Epidermal melanocyte (primary cell): Measurements from ENCODE around the gene WBP1L.
"Not testable (repeated sequence)": the region's sequence is repeated elsewhere in the genome, so short reads cannot be mapped to it uniquely, and the experiment has no call there.

Experiments used
- DNase-seq: peaks from one replicate; pipeline ENCODE4 v3.0.0; 2011; ENCODE audit warnings: low spot score; ENCODE audit not compliant: insufficient read length

The WBP1L gene

GRCh38 chr10:102743588-102744373 is at the start of gene WBP1L:
Gene WBP1L (plus strand): TSS chr10:102743948. CDS start chr10:102744054, 106 bp downstream.
- peak; percentile 98 for DNase-seq

GRCh38 chr10:102695401-102695800 is 48.3 kb upstream of the WBP1L start:
- DNase-seq: not testable (repeated sequence)

GRCh38 chr10:102696736-102697135 is 47.0 kb upstream of the WBP1L start:
- DNase-seq: no peak

GRCh38 chr10:102698894-102699293 is 44.9 kb upstream of the WBP1L start:
- DNase-seq: no peak

GRCh38 chr10:102701272-102701671 is 42.5 kb upstream of the WBP1L start:
- no peak for DNase-seq

- DNase-seq: no peak
These were observed 42.0 kb upstream of the WBP1L start for GRCh38 chr10:102701796-102702195.

DNA sequence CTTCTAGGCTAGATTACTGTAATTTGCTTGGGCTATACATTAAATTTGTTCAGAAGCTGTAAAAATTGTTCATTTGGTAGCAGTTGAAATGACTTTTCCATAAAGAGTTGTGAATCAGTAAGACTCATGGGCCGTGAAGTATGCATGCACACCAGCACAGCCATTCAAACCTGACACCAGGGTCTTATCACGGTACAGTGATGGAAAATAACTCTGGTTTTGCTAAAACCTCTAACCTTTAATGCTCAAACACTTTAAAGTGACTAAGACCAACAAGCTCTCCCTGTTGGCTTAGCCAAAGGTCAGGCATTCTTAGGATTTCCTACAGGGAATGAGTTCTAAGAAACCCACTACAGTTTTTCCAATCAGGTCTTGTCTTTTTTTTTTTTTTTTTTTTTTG is 41.0 kb upstream of the WBP1L start:
- DNase-seq: no peak

DNA sequence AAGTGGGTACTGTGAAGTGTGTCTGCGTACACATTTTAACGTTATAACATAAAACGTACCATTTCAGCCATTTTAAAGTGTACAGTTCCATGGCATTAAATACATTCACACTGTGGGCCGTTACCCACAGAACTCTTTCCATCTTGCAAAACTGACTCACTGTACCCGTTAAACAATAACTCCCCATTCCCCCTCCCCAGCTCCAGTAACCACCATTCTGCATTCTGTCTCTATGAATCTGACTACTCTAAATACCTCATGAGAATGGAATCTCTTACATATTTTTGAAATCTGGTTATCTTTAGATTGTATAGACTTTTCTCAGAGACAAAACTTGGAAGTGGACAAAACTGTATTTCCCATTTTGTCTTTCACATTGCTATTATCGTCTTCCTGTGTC is 38.8 kb upstream of the WBP1L start:
- no peak for DNase-seq

DNA sequence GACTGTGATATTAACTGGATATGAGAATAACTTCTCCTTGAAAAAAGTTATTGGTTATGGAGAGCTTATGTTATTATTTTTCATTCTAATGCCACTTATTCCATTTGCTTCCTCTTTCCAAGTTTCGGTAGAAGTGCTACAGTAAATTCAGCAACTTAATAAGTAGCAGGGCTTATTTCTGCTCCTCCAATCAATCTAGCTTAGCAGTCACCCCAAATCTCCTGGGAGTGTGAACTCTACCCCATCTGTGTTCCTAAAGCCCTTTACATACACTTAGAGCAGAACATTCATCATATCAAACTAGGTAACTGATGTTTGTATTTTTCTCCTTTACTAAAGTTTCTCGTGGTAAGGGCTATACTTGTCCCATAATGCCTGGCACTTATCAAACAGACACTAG is 38.2 kb upstream of the WBP1L start:
- DNase-seq: no peak

DNA sequence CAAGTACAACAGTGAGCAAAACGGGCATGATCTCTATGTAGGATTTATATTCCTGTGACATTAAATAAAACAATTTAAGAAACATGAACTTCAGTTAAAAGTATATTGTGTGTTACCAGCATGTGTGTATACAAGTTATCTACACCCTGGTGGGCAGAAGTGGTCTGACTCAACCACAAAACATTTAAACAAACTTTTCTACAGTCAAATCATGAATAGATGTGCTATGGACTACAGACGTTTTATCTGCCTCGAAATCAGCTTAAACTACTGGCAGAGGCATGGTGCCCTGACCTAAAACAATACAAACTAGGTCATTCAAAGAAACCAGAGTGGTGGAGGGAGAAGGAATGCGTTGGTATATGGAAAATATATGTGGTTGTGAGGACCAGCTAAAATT is 33.1 kb upstream of the WBP1L start:
- no peak for DNase-seq

- no peak for DNase-seq
These were observed 31.7 kb upstream of the WBP1L start for GRCh38 chr10:102712089-102712488.

- no peak for DNase-seq
These were observed 30.8 kb upstream of the WBP1L start for GRCh38 chr10:102712843-102713538.

DNA sequence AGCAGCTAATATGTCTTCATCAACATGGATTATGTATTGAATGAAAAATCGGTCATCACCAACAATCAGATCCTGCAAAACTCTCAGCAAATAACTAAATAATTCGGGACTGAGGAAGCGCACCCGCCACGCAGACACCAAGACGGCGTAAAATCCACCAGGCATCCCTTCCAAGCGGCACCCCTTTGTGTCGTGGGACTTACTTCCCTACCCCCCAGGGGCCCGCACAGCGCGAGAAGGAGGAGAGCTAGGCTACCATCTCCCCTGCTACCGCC is 30.3 kb upstream of the WBP1L start:
- DNase-seq: no peak

GRCh38 chr10:102713814-102714620 is 29.7 kb upstream of the WBP1L start, which contains the start of gene ARL3:
Gene ARL3 (minus strand): TSS chr10:102714397. CDS start chr10:102714275, 122 bp downstream.
- peak; percentile 95 for DNase-seq

DNA sequence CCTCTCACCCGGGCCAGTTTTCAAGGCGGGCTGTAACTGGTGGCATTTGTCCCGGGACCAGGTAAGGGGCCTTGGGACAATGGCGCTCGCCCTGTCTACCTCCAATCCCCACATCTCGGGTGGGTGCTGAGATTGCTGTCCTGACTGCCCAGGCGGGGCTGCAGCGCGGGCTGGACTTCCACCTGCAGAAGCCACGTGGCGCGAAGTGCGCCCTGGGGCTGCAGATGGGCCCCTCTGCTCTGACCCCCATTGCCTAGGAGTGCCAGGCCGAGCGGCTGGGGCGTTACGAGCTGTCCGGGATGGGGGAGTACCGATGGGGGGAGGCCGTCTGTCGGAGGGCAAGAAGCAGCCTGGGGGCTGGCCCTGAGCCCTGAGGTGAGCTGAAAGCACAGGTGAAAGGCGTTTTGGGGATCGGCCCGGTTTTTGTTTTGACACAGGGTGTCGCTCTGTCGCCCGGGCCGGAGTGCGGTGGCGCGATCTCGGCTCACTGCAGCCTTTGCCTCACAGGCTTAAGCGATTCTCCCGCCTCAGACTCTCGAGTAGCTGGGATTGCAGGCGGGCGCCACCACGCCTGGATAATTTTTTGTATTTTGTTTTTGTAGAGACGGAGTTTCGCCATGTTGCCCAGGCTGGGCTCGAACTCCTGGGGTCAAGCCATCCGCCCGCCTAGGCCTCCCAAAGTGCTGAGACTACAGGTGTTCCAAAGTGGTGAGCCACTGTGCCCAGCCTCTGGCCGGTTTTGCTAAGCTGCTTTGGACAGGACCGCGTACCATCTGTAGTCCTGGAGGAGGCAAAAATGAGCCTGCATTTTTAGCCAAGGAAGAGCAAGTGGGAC is 28.9 kb upstream of the WBP1L start, which contains the start of gene SFXN2:
SFXN2 (plus strand) TSS at position 16 of the 835 bp plus-strand sequence. CDS start 12,001 bp downstream, outside the sequence.
- DNase-seq: no peak

DNA sequence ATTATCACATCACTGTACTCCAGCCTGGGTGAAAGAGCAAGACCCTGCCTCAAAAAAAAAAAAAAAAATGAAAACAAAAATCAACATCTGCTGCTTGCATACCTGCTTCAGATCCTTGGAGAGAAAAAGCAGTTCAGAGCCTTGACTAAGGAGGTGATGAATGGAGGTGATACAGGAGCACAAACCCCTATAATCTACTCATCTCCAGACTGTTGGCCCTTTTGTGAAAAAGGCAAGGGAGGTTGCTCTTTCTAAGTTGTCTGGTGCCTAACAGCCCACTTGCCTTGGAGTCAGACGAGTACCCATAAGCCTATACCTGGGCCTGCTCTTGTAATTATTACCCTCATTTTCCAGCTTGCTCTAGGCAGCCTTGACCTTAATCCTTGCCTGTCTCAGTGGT is 27.9 kb upstream of the WBP1L start:
- no peak for DNase-seq

GRCh38 chr10:102716900-102717565 is 26.7 kb upstream of the WBP1L start:
- DNase-seq: not testable (repeated sequence)

GRCh38 chr10:102718220-102718619 is 25.5 kb upstream of the WBP1L start:
- no peak for DNase-seq

DNA sequence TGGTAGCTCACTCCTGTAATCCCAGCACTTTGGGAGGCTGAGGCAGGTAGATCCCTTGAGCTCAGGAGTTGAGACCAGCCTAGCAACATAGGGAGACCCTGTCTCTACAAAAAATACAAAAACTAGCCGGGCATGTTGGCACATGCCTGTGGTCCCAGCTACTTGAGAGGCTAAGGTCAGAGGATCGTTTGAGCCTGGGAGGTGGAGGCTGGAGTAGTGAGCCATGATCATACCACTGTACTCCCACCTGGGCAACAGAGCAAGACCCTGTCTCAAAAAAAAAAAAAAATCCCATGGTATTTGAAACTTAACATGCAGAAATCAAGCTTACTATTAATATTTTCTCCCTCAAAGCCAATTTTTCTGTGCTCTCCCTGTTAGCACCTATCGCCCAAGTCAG is 23.4 kb upstream of the WBP1L start:
- DNase-seq: no peak

- DNase-seq: no peak
These were observed 22.9 kb upstream of the WBP1L start for GRCh38 chr10:102720775-102721301.
